A673 (cell line): ENCODE measurements around the gene FRY. TPM values are rescaled to one million over a fixed set of nuclear protein-coding genes. Genes with fewer than 3 reads are reported as not detected.

Experiments
- BruUV-seq: library from RNA; stranded (reverse); fragments of 400-500 nt; replicated peaks from 2 replicates; lab custom pipeline; 2021; lab: Mats Ljungman, UMichigan
- CTCF ChIA-PET: fragments of 300-600 bp; sonication (Branson Sonifier 250); formaldehyde crosslinking; loops from one replicate; lab custom pipeline; 2022; ENCODE audit warnings: antibody characterized with exemption; lab: Charles Lee
- POLR2A ChIA-PET: fragments of 300-600 bp; sonication (Branson Sonifier 250); formaldehyde crosslinking; loops from one replicate; lab custom pipeline; 2022; ENCODE audit warnings: antibody characterized with exemption; ENCODE audit not compliant: low non-redundant PET; lab: Charles Lee
- DNase-seq: peaks from one replicate; pipeline ENCODE4 v3.0.0-alpha.2; 2015; ENCODE audit warnings: low spot score
- H3K27ac ChIP-seq: fragments of 200-600 bp; sonication (generic); 2 replicates; pipeline ENCODE4 v1.5.1; 2016; ENCODE audit warnings: mixed run types, low read depth, mild to moderate bottlenecking, mixed read lengths, antibody characterized with exemption, low read length; ENCODE audit not compliant: poor library complexity, severe bottlenecking
- H3K27me3 ChIP-seq: fragments of 200-600 bp; sonication (generic); replicated peaks from 2 replicates; pipeline ENCODE4 v1.6.1; 2017; ENCODE audit warnings: mixed run types, low read depth, mild to moderate bottlenecking, mixed read lengths, antibody characterized with exemption, low read length; ENCODE audit not compliant: insufficient read depth, poor library complexity
- H3K36me3 ChIP-seq: fragments of 200-600 bp; sonication (generic); 2 replicates; pipeline ENCODE4 v1.6.1; 2016; ENCODE audit warnings: mixed run types, mild to moderate bottlenecking, mixed read lengths, antibody characterized with exemption, low read length; ENCODE audit not compliant: insufficient read depth, poor library complexity, severe bottlenecking
- H3K4me1 ChIP-seq: fragments of 200-600 bp; sonication (generic); 2 replicates; pipeline ENCODE4 v1.6.1; 2017; ENCODE audit warnings: mixed run types, mild to moderate bottlenecking, mixed read lengths, antibody characterized with exemption, low read length; ENCODE audit not compliant: insufficient read depth, poor library complexity, severe bottlenecking
- H3K4me3 ChIP-seq: fragments of 200-600 bp; sonication (generic); 2 replicates; pipeline ENCODE4 v1.5.1; 2016; ENCODE audit warnings: low read depth, mixed run types, mild to moderate bottlenecking, mixed read lengths, low read length; ENCODE audit not compliant: poor library complexity, severe bottlenecking
- H3K9me3 ChIP-seq: fragments of 200-600 bp; sonication (generic); 2 replicates; pipeline ENCODE4 v1.6.1; 2016; ENCODE audit warnings: mixed run types, low read depth, mild to moderate bottlenecking, mixed read lengths, antibody characterized with exemption, low read length; ENCODE audit not compliant: poor library complexity, severe bottlenecking
- EZH2 ChIP-seq: fragments of 200-600 bp; sonication (generic); IDR thresholded peaks from 2 replicates; pipeline ENCODE4 v1.6.1; 2017; ENCODE audit warnings: borderline replicate concordance, low read depth, mild to moderate bottlenecking, mixed read lengths, antibody characterized with exemption, low read length; ENCODE audit not compliant: poor library complexity, severe bottlenecking
- intact Hi-C: fragments of 100-400 bp; cut with micrococcal nuclease; formaldehyde crosslinking; loops from one replicate; pipeline ENCODE4 v1.10.0; 2022; ENCODE audit not compliant: unreplicated experiment
- total RNA-seq: library from RNA; stranded (reverse); gene quantifications from 2 replicates; pipeline ENCODE4 v1.2.3, GENCODE V29; 2021
- TF ChIP-seq, protein P1 (sequence below): fragments of 300-800, 200-600 bp; sonication (generic); conservative IDR thresholded peaks from 2 replicates; pipeline ENCODE4 v1.5.1; 2017; ENCODE audit warnings: low read depth, mild to moderate bottlenecking, antibody characterized with exemption, low read length, moderate library complexity, mixed read lengths

Gene FRY
- total RNA-seq, 1 experiment from 2014 or later = 0.58 TPM

GRCh38 chr13:32007494-32007893 lies 24.1 kb upstream of the FRY start:
- Histone ChIP-seq H3K9me3 (no peaks in the 10 kb centered on the region), H3K27me3 (no peaks in the 10 kb centered on the region), H3K4me3 (no peak overlapping the region), H3K36me3 (no peaks in the 10 kb centered on the region), H3K27ac (no peak overlapping the region), H3K4me1 (no peaks in the 10 kb centered on the region)
- DNase-seq = no peak
- intact Hi-C loops = no loop called here
- ChIA-PET POLR2A (interaction anchor here (0.5 kb wide), 1 partner anchor 20 kb away, joined by 5 read pairs; no protein-coding TSS in a partner anchor), CTCF (no interaction called here)
- no TSS peak for BruUV-seq
- TF ChIP-seq EZH2 = no peak
- TF ChIP-seq, protein P1, sequence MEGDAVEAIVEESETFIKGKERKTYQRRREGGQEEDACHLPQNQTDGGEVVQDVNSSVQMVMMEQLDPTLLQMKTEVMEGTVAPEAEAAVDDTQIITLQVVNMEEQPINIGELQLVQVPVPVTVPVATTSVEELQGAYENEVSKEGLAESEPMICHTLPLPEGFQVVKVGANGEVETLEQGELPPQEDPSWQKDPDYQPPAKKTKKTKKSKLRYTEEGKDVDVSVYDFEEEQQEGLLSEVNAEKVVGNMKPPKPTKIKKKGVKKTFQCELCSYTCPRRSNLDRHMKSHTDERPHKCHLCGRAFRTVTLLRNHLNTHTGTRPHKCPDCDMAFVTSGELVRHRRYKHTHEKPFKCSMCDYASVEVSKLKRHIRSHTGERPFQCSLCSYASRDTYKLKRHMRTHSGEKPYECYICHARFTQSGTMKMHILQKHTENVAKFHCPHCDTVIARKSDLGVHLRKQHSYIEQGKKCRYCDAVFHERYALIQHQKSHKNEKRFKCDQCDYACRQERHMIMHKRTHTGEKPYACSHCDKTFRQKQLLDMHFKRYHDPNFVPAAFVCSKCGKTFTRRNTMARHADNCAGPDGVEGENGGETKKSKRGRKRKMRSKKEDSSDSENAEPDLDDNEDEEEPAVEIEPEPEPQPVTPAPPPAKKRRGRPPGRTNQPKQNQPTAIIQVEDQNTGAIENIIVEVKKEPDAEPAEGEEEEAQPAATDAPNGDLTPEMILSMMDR = no peak

GRCh38 chr13:32008518-32009175 lies 22.9 kb upstream of the FRY start:
- intact Hi-C loops = no loop called here
- Histone ChIP-seq H3K9me3 (no peaks in the 10 kb centered on the region), H3K27ac (no peak overlapping the region), H3K4me3 (no peak overlapping the region), H3K36me3 (no peaks in the 10 kb centered on the region), H3K27me3 (no peaks in the 10 kb centered on the region), H3K4me1 (no peaks in the 10 kb centered on the region)
- no peak for DNase-seq
- TF ChIP-seq, protein P1 = no peak
- no peak for TF ChIP-seq EZH2
- ChIA-PET CTCF (interaction anchor here (0.7 kb wide), 1 partner anchor 8 kb away, joined by 3 read pairs; no protein-coding TSS in a partner anchor), POLR2A (no interaction called here)
- BruUV-seq = no TSS peak

- no peak overlapping the region for H3K27ac ChIP-seq
- intact Hi-C loops = no loop called here
- no peak for DNase-seq
- H3K27me3 ChIP-seq = no peaks in the 10 kb centered on the region
- TF ChIP-seq, protein P1 = no peak
- no peak for TF ChIP-seq EZH2
- no peak overlapping the region for H3K4me3 ChIP-seq
- H3K9me3 ChIP-seq = no peaks in the 10 kb centered on the region
- BruUV-seq = no TSS peak
- ChIA-PET CTCF (interaction anchor here (0.7 kb wide), 1 partner anchor 7 kb away, joined by 3 read pairs; no protein-coding TSS in a partner anchor), POLR2A (no interaction called here)
- H3K4me1 ChIP-seq = no peaks in the 10 kb centered on the region
- no peaks in the 10 kb centered on the region for H3K36me3 ChIP-seq
These were observed 22.2 kb upstream of the FRY start for GRCh38 chr13:32009362-32009761.
